Omental fat pad (tissue), 4 donors: ENCODE measurements around the gene NUAK1. TPM values are rescaled to one million over a fixed set of nuclear protein-coding genes. Genes with fewer than 3 reads are reported as not detected.
A peak's percentile ranks its signal among the peaks of the same experiment; 100 is the strongest.
"Not testable (repeated sequence)": the region's sequence is repeated elsewhere in the genome, so short reads cannot be mapped to it uniquely, and the experiment has no call there.

Source experiments
- ATAC-seq: fragments of 150-250 bp; one replicate; pipeline ENCODE4 v1.9.1; 2016; ENCODE audit warnings: mild to moderate bottlenecking, moderate library complexity; ENCODE audit not compliant: low FRiP score
- DNase-seq: peaks from one replicate; pipeline ENCODE4 v3.0.0-alpha.2; 2019; ENCODE audit warnings: low spot score
- total RNA-seq, 4 donors: library from RNA; depleted of rRNA; stranded (reverse); fragments of >200 nt; gene quantifications; one replicate each; pipeline ENCODE4 v1.1.0, GENCODE V29; 2016
- TF ChIP-seq, protein P1 (sequence below), 3 donors: fragments of 450-650 bp; IDR thresholded peaks; one replicate each; pipeline ENCODE4 v1.5.1; 2016 to 2017; ENCODE audit warnings: antibody characterized with exemption in 3 of 3, mild to moderate bottlenecking in 3 of 3, moderate library complexity in 2 of 3

Gene NUAK1
- total RNA-seq, 4 donors from 2014 or later, result 6.8 to 47.3 (median 21.0) TPM

DNA sequence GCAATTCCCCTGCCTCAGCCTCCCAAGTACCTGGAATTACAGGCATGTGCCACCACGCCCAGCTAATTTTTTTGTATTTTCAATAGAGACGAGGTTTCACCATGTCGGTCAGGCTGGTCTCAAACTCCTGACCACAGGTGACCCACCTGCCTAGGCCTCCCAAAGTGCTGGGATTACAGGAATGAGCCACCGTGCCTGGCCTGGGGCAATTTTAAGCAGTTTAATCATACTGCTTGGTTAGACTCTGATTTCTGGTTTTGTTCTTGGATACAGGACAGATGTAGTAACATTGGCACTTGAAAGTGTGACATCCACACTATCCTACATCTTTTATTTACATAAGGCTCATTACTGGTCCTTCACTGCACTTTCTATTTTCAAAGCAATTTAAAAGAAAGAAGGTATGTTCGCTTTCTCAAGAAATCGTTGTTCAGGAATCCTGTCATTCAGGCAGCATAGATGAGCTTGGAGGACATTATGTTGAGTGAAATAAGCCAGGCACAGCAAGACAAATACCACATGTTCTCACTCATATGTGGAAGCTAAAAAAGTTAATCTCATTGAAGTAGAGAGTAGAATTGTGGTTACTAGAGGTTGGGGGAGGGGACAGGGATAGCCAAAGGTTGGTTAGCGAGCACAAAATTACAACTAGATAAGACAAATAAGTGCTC lies 4.0 kb upstream of the NUAK1 start:
- ATAC-seq, result no peak
- DNase-seq, result no peak
- TF ChIP-seq, protein P1, sequence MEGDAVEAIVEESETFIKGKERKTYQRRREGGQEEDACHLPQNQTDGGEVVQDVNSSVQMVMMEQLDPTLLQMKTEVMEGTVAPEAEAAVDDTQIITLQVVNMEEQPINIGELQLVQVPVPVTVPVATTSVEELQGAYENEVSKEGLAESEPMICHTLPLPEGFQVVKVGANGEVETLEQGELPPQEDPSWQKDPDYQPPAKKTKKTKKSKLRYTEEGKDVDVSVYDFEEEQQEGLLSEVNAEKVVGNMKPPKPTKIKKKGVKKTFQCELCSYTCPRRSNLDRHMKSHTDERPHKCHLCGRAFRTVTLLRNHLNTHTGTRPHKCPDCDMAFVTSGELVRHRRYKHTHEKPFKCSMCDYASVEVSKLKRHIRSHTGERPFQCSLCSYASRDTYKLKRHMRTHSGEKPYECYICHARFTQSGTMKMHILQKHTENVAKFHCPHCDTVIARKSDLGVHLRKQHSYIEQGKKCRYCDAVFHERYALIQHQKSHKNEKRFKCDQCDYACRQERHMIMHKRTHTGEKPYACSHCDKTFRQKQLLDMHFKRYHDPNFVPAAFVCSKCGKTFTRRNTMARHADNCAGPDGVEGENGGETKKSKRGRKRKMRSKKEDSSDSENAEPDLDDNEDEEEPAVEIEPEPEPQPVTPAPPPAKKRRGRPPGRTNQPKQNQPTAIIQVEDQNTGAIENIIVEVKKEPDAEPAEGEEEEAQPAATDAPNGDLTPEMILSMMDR (IDR thresholded peaks at IDR 0.05), result no peak

DNA sequence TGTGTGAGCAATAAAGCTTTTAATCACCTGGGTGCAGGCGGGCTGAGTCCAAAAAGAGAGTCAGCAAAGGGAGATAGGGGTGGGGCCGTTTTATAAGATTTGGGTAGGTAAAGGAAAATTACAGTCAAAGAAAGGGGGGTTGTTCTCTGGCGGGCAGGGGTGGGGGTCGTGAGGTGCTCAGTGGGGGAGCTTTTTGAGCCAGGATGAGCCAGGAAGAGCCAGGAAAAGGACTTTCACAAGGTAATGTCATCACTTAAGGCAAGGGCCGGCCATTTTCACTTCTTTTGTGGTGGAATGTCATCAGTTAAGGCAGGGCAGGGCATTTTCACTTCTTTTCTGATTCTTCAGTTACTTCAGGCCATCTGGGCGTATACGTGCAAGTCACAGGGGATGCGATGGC lies 3.2 kb upstream of the NUAK1 start:
- DNase-seq, ATAC-seq: not testable (repeated sequence)

DNA sequence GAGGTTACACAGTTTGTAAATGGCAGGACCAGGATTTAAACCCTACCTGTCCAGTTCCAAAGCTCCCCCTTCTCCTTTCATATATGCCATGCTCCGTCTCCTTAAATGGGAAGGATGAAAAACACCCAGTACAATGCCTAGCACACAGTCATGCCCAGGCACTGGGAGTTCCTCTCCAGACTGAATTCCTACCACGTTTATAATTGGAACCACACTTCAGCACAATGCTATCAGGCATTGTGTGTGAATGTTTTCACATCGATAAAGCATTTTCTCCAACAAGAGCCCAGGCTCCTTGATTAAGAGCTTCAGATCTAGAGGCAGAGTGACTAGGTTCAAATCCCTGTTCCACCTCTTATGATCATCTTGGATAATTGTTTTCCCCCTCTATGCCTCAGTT lies 2.7 kb upstream of the NUAK1 start:
- no peak for DNase-seq
- ATAC-seq, result no peak
- TF ChIP-seq, protein P1 (IDR thresholded peaks at IDR 0.05), result no peak

DNA sequence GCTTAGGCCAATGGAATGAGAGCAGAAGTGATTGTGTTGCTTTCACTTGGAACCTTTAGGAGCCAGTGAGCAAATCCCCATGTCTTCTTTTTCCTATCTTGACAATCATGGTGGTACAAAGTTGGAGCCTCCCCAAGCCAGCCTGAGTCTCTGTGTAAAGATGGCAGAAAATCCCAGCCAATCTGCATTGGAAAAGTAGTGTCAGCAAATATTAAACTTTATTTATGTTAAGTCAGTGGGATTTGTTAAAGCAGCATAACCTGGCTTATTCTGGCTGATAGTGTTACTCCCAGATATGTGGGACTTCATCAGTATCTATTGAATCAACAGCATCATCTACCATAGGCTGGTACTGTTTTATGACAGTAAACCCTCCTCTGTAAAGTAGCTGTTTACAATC lies 2.2 kb upstream of the NUAK1 start:
- TF ChIP-seq, protein P1 (IDR thresholded peaks at IDR 0.05), result no peak
- DNase-seq (no peak), ATAC-seq (no peak)

DNA sequence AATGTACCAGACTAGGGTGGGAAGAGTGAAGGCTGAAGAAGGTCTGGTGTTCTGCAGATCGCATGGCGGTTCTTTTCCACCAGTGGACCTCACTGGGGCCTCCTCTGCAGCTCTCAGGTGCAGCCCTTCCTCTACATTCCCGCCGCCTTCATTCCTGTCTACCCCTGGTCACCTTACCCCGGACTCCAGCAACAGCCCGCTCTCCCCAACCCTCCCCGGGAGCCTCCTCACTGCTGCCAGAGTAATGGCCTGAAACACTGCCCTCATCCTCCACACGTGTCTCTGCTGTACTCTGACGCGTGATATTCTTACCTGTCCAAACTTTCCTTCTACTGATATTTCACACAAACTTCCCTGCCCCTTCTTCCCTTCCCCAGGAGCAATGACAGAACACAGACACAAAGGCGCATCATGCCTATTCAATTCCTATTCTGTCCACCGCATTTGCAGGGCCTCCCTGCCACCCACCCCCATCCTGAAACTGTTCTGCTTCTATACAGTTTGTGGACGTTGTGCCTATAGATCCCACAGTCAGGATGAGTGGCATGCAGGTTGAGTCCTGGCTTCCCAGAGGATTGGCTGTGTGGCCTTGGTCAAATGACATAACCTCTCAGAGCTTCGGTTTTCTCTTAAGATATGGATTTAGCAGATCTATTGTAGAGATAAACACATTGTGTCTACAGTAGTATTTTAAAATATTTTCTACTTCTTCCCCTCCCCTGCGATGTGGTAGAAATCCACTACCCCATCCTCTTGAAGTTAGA lies 1.7 kb upstream of the NUAK1 start:
- TF ChIP-seq, protein P1 (IDR thresholded peaks at IDR 0.05), result no peak
- DNase-seq (no peak), ATAC-seq (no peak)

DNA sequence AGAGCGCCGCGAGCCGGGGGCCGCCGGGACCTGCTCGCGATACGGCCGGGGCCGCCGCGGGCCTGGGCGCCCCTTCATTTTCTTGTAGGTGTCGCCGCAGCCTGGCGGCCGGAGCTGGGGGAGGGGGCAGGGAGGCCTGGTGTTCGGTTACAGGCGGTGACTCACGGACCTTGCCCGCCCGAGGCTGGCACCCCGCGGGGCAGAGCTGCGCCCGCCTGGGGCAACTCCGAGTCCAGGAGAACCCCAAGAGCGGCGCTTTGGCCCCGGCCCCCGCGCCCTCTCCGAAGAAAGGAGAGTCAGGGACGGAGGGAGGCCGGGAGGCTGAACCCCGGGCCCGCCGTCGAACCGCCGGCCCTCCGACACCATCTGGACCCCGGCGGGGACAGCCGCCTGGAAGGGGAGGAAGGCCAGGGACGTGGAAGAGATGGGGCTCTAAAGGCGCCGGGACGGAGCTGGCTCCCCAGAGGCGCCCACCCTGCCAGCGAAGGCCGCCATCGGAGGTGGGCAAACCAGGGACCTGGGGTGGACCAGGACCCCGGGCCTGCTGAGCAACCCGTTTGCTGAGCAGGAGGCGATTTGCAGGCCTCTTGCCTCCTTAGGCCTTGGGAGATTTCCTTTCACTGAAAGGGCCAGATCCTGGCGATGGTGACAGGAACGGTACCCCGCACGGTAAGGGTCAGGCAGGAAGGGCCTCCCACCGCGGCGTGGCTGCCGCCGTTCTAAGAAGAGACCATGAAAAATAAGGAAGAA lies 843 bp upstream of the NUAK1 start:
- ATAC-seq (peak; percentile 86), DNase-seq (no peak)
- TF ChIP-seq, protein P1 (IDR thresholded peaks at IDR 0.05), result no peak

DNA sequence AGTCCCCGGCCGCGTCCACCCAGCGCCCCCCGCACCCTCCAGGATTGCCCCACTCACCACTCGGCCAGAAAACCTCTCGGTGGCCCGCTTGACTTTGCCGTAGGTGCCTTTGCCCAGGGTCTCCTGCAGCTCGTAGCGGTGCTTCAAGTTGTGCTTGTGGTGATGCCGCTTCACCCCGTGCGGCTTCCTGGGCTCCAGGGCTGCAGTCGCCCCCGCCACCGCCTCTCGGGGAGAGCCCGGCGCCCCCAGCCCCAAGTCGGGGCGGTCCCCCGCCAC lies 459 bp downstream of the NUAK1 start:
- ATAC-seq, result peak; percentile 21
- TF ChIP-seq, protein P1 (IDR thresholded peaks at IDR 0.05), result no peak
- DNase-seq, result no peak
